Lower leg skin (tissue), 3 donors: ENCODE data around the gene KRTAP3-2.

Experiments
- POLR2A ChIP-seq, 2 donors: fragments of 450-650 bp; IDR thresholded peaks; one replicate each; pipeline ENCODE4 v1.6.1; 2016 to 2017; ENCODE audit warnings: antibody characterized with exemption in 2 of 2, mild to moderate bottlenecking in 1 of 2, moderate library complexity in 1 of 2
- TF ChIP-seq, protein P1 (sequence below), 3 donors: fragments of 450-650 bp; IDR thresholded peaks; one replicate each; pipeline ENCODE4 v1.5.1; 2016; ENCODE audit warnings: antibody characterized with exemption in 3 of 3, mild to moderate bottlenecking in 3 of 3, moderate library complexity in 2 of 3

DNA sequence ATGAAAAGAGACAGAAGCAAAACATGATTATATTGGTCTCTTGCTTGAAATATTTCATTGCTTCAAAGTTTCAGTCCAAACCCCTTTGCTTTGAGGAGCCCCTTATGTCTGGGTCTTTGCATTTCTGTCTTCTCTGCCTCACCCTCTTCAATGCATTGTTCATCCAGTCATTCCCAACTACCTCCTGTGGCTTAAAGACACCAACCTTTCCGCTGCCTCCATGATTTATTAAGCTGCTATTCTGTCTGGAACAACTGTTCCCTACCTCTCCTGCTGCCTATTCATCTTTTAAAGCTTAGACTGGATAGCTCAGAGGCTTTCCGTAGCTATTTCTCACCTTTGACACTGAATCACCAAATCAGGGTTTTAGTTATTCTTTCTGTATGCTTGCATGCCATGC, 2.3 kb downstream of the KRTAP3-2 start:
- TF ChIP-seq, protein P1, sequence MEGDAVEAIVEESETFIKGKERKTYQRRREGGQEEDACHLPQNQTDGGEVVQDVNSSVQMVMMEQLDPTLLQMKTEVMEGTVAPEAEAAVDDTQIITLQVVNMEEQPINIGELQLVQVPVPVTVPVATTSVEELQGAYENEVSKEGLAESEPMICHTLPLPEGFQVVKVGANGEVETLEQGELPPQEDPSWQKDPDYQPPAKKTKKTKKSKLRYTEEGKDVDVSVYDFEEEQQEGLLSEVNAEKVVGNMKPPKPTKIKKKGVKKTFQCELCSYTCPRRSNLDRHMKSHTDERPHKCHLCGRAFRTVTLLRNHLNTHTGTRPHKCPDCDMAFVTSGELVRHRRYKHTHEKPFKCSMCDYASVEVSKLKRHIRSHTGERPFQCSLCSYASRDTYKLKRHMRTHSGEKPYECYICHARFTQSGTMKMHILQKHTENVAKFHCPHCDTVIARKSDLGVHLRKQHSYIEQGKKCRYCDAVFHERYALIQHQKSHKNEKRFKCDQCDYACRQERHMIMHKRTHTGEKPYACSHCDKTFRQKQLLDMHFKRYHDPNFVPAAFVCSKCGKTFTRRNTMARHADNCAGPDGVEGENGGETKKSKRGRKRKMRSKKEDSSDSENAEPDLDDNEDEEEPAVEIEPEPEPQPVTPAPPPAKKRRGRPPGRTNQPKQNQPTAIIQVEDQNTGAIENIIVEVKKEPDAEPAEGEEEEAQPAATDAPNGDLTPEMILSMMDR (IDR thresholded peaks at IDR 0.05): no peak
- TF ChIP-seq POLR2A (IDR thresholded peaks at IDR 0.05): no peak
